Stimulated activated CD8-positive, alpha-beta memory T cell treated with anti-CD3 and anti-CD28 coated beads, Interleukin-7, amount 100 ng/mL, for 48 hours (primary cell): ENCODE results near the gene MS4A4A.
"Not testable (repeated sequence)": the region's sequence is repeated elsewhere in the genome, so short reads cannot be mapped to it uniquely, and the experiment has no call there.

ENCODE experiments used
- DNase-seq, 2 donors: peaks; one replicate each; pipeline ENCODE4 v3.0.0-alpha.2; 2020; ENCODE audit warnings: low read depth in 1 of 2; ENCODE audit errors: extremely low read depth in 1 of 2

The MS4A4A gene

GRCh38 chr11:60301178-60301577 is 20.7 kb downstream of the MS4A4A start:
- DNase-seq = no peak

- not testable (repeated sequence) for DNase-seq
These were observed 21.4 kb downstream of the MS4A4A start for GRCh38 chr11:60301884-60302283.

- DNase-seq = no peak
These were observed 23.2 kb downstream of the MS4A4A start for GRCh38 chr11:60303661-60304060.

GRCh38 chr11:60305906-60306619 is 25.6 kb downstream of the MS4A4A start:
- no peak for DNase-seq

- peak; percentile 5 to 16 for DNase-seq
These were observed 27.2 kb downstream of the MS4A4A start for GRCh38 chr11:60307507-60308195.

- no peak for DNase-seq
These were observed 30.0 kb downstream of the MS4A4A start for GRCh38 chr11:60310407-60310998.

- DNase-seq = no peak
These were observed 34.3 kb downstream of the MS4A4A start for GRCh38 chr11:60314635-60315321.

GRCh38 chr11:60315871-60316270 is 35.4 kb downstream of the MS4A4A start:
- no peak for DNase-seq

GRCh38 chr11:60316317-60316716 is 35.9 kb downstream of the MS4A4A start:
- no peak for DNase-seq

GRCh38 chr11:60318726-60319125 is 38.3 kb downstream of the MS4A4A start:
- DNase-seq = no peak

GRCh38 chr11:60321051-60321450 is 40.6 kb downstream of the MS4A4A start:
- no peak for DNase-seq

- no peak for DNase-seq
These were observed 46.5 kb downstream of the MS4A4A start, which contains the start of gene MS4A6E for GRCh38 chr11:60326955-60327354. Gene MS4A6E (plus strand): TSS chr11:60327255. CDS start chr11:60334896, 7,641 bp downstream.

GRCh38 chr11:60328460-60328859 is 48.0 kb downstream of the MS4A4A start:
- DNase-seq = no peak

GRCh38 chr11:60332846-60333245 is 52.4 kb downstream of the MS4A4A start:
- DNase-seq = no peak

- DNase-seq = peak; percentile 27 to 53
These were observed 53.6 kb downstream of the MS4A4A start for GRCh38 chr11:60334005-60334620.

- DNase-seq = no peak
These were observed 56.4 kb downstream of the MS4A4A start for GRCh38 chr11:60336767-60337391.

- no peak for DNase-seq
These were observed 57.6 kb downstream of the MS4A4A start for GRCh38 chr11:60338053-60338452.

- DNase-seq = no peak
These were observed 58.9 kb downstream of the MS4A4A start for GRCh38 chr11:60339356-60339755.

GRCh38 chr11:60343094-60343704 is 62.7 kb downstream of the MS4A4A start:
- no peak for DNase-seq

GRCh38 chr11:60344146-60344545 is 63.7 kb downstream of the MS4A4A start:
- DNase-seq = no peak
